ENCODE measurements around the gene TRMT44.

Gene TRMT44

GRCh38 chr4:8513931-8514330 lies 73.4 kb downstream of the TRMT44 start:
- TF ChIP-seq, protein P1, sequence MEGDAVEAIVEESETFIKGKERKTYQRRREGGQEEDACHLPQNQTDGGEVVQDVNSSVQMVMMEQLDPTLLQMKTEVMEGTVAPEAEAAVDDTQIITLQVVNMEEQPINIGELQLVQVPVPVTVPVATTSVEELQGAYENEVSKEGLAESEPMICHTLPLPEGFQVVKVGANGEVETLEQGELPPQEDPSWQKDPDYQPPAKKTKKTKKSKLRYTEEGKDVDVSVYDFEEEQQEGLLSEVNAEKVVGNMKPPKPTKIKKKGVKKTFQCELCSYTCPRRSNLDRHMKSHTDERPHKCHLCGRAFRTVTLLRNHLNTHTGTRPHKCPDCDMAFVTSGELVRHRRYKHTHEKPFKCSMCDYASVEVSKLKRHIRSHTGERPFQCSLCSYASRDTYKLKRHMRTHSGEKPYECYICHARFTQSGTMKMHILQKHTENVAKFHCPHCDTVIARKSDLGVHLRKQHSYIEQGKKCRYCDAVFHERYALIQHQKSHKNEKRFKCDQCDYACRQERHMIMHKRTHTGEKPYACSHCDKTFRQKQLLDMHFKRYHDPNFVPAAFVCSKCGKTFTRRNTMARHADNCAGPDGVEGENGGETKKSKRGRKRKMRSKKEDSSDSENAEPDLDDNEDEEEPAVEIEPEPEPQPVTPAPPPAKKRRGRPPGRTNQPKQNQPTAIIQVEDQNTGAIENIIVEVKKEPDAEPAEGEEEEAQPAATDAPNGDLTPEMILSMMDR (IDR thresholded peaks at IDR 0.05; ENCODE audit: low read depth, low read length): no peak
- DNase-seq: no peak

DNA sequence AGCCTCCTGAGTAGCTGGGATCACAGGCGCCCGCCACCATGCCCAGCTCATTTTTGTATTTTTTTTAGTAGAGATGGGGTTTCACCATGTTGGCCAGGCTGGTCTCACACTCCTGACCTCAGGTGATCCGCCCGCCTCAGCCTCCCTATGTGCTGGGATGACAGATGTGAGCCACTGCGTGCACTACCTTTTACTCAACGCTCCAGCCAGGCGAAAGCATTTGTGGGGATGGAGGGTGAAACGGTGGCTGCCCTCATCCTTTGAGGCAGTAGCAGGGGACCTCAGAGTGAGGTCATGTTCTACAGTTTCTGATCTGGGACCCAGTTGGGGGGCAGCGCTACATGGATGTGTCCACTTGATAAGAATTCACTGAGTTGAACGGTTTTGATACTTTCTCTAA lies 73.8 kb downstream of the TRMT44 start:
- Histone ChIP-seq H3K27me3 (ENCODE audit: insufficient read depth, low read depth, severe bottlenecking) (no peaks in the 10 kb centered on the region), H3K27ac (no peak overlapping the region), H3K4me3 (ENCODE audit: low read depth, low read length) (no peak overlapping the region), H3K36me3 (no peaks in the 10 kb centered on the region), H3K9me3 (ENCODE audit: severe bottlenecking) (no peaks in the 10 kb centered on the region)
- DNase-seq: no peak
- TF ChIP-seq, protein P1 (IDR thresholded peaks at IDR 0.05; ENCODE audit: low read depth, low read length): no peak

More at GRCh38 chr4:8513931-8514330, 73.4 kb downstream of the TRMT44 start:
- Histone ChIP-seq H3K36me3 (no peaks in the 10 kb centered on the region), H3K4me3 (ENCODE audit: low read depth, low read length) (no peak overlapping the region), H3K27me3 (ENCODE audit: insufficient read depth, low read depth, severe bottlenecking) (no peaks in the 10 kb centered on the region), H3K9me3 (ENCODE audit: severe bottlenecking) (no peaks in the 10 kb centered on the region), H3K27ac (no peak overlapping the region)

DNA sequence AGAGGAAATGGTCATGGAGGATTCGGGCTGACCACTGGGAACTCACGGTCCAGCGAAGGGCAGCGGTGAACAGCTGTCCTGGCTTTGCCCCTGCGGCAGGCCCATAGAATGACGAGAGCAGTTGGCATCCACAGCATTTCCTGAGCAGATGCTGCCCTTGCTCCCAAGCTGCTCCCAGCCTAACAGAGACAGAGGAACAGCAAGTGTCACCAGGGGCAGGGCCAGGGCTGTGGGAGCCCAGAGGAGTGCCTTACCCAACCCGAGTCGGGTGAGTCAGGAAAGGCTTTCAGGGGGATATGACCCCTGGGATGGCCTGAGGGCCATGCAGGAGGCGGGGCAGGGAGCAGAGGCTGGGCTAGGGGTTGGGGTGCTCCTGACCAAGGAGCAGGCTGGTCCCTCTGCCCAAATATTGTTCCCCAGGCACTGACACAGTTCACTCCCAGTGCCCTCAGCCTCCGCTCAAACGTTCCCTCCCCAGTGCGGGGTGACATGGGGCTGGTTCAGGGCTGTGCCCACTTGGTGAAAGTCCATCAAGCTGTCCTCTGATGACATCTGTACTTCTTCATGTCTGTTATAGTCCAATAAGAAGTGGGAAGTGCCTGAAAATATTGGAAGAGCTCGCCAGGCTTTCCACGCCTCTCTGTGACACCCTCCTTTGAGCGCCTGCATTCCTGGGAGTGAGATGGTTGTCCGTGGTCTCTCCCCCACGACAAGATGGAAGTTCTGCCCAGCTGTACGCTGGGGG lies 74.9 kb downstream of the TRMT44 start:
- no peak overlapping the region for H3K27ac ChIP-seq
- TF ChIP-seq, protein P1 (IDR thresholded peaks at IDR 0.05; ENCODE audit: low read depth, low read length): no peak
- DNase-seq: no peak

GRCh38 chr4:8516061-8516573 lies 75.5 kb downstream of the TRMT44 start:
- Histone ChIP-seq H3K4me3 (ENCODE audit: low read depth, low read length) (no peak overlapping the region), H3K27ac (no peak overlapping the region), H3K27me3 (ENCODE audit: insufficient read depth, low read depth, severe bottlenecking) (no peaks in the 10 kb centered on the region), H3K9me3 (ENCODE audit: severe bottlenecking) (peaks cover 1% of the 10 kb centered on the region), H3K36me3 (no peaks in the 10 kb centered on the region)
- TF ChIP-seq, protein P1 (IDR thresholded peaks at IDR 0.05; ENCODE audit: low read depth, low read length): no peak
- no peak for DNase-seq

More for the DNA sequence above, 74.9 kb downstream of the TRMT44 start:
- Histone ChIP-seq H3K36me3 (no peaks in the 10 kb centered on the region), H3K27me3 (ENCODE audit: insufficient read depth, low read depth, severe bottlenecking) (no peaks in the 10 kb centered on the region), H3K4me3 (ENCODE audit: low read depth, low read length) (no peak overlapping the region), H3K9me3 (ENCODE audit: severe bottlenecking) (no peaks in the 10 kb centered on the region)

DNA sequence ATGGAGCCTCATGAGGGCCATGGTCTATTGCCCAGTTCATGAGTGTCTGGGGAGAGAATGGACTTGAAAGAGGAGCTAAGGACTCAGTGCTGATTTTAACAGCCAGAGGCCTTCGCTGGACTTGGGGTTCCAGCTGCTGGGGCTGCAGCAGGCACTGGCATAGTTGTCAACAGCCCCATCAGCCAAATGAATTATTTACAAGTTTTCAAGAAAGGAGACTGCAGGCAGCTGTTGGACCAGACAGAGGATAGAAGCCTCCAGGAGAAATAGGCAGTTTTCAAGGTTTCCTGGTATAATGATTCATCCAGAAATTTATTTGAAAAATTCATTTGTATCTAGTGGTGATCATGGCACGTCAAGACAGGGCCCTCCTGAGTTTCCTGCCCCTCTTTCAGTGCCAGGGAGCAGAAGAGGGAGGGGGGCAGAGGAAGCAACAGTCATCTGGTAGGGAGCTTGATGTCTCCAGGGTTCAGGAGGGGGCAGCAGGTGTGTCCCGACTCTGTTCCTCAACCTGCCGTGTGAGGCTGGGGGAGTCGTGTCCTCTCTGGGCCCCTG lies 76.5 kb downstream of the TRMT44 start:
- Histone ChIP-seq H3K4me3 (ENCODE audit: low read depth, low read length) (no peak overlapping the region), H3K27ac (no peak overlapping the region), H3K27me3 (ENCODE audit: insufficient read depth, low read depth, severe bottlenecking) (no peaks in the 10 kb centered on the region), H3K36me3 (no peaks in the 10 kb centered on the region), H3K9me3 (ENCODE audit: severe bottlenecking) (peaks cover 6% of the 10 kb centered on the region)
- DNase-seq: no peak
- TF ChIP-seq, protein P1 (IDR thresholded peaks at IDR 0.05; ENCODE audit: low read depth, low read length): no peak

Measured in WERI-Rb-1 (cell line).